Adrenal gland (tissue), 12 donors: ENCODE results near the gene FCMR. TPM values are rescaled to one million over a fixed set of nuclear protein-coding genes. Genes with fewer than 3 reads are reported as not detected.

ENCODE experiments used
- DNase-seq, 7 donors: peaks; one replicate each; pipeline ENCODE4 v3.0.0-alpha.2; 2019 to 2020
- H3K27ac ChIP-seq, 5 donors: fragments of 200-600 bp; sonication (generic) in 4 of 5; 1 replicate in 3 of 5; 2 replicates in 2 of 5; pipeline versions ENCODE4 v1.5.1 to v1.8.0; 2016 to 2020; ENCODE audit warnings: mild to moderate bottlenecking in 1 of 5
- H3K27me3 ChIP-seq: fragments of 200-600 bp; 2 replicates; pipeline ENCODE4 v1.8.0; 2021
- H3K36me3 ChIP-seq, 2 donors: fragments of 200-600 bp; replicated peaks in 1 of 2; 1 replicate in 1 of 2; 2 replicates in 1 of 2; pipeline versions ENCODE4 v1.5.1 to v1.8.0; 2018 to 2022
- H3K4me1 ChIP-seq, 2 donors: fragments of 200-600 bp; replicated peaks in 1 of 2; 1 replicate in 1 of 2; 2 replicates in 1 of 2; pipeline versions ENCODE4 v1.5.1 to v1.8.0; 2018 to 2021
- H3K4me3 ChIP-seq, 4 donors: fragments of 200-600 bp; sonication (generic) in 3 of 4; one replicate each; pipeline ENCODE4 v1.5.1; 2016 to 2018
- H3K9me3 ChIP-seq, 3 donors: fragments of 200-600 bp; sonication (generic) in 1 of 3; replicated peaks in 1 of 3; 1 replicate in 2 of 3; 2 replicates in 1 of 3; pipeline versions ENCODE4 v1.5.1 to v1.8.0; 2016 to 2021
- CTCF ChIP-seq, 6 experiments: fragments of 450-650 bp in 4 of 6; fragments of 200-600 bp in 2 of 6; sonication (generic) in 1 of 6; IDR thresholded peaks; 1 replicate in 5 of 6; 2 replicates in 1 of 6; pipeline versions ENCODE4 v1.5.1 to v1.8.0; 2016 to 2021; ENCODE audit warnings: antibody characterized with exemption in 6 of 6, mild to moderate bottlenecking in 2 of 6, moderate library complexity in 1 of 6
- POLR2A ChIP-seq, 2 donors: fragments of 450-650 bp; IDR thresholded peaks; one replicate each; pipeline ENCODE4 v1.6.1; 2017; ENCODE audit warnings: antibody characterized with exemption in 2 of 2, mild to moderate bottlenecking in 2 of 2, moderate library complexity in 1 of 2
- WGBS, 4 donors: extraction: QIAGEN DNeasy Blood & Tissue Kit in 2 of 4; methylation state at CpG; one replicate each; pipeline versions ENCODE4 v1.1.5 to v1.1.7; 2013 to 2017; 5-methylcytosine and 5-hydroxymethylcytosine counted together
- intact Hi-C, 2 donors: fragments of 100-400 bp; cut with DNase I; formaldehyde crosslinking; loops; one replicate each; pipeline versions ENCODE4 v1.14.1 to v1.15.0; 2022 to 2023
- polyA plus RNA-seq, 3 donors: library from polyadenylated mRNA; stranded (reverse); fragments of 200-250 nt in 2 of 3; fragments of 350-450 nt in 1 of 3; fragmentation: Illumina TruSeq in 1 of 3; extraction: RNeasy Lipid Tissue Mini Kit (QIAGEN cat#74804) in 1 of 3; gene quantifications; one replicate each; pipeline ENCODE4 v1.2.3, GENCODE V29; 2013 to 2014
- total RNA-seq, 9 donors: library from RNA; depleted of rRNA in 4 of 9; stranded (reverse); fragments of >200 nt in 4 of 9; fragments of 120-200 nt in 1 of 9; fragmentation: NEBNext Ultra II Directional in 1 of 9; extraction: Animal tissue kit (Norgen Biotek cat#: 25700) in 1 of 9; gene quantifications; one replicate each; pipeline versions ENCODE4 v1.1.0 to v1.2.4, GENCODE V29; 2013 to 2023
- donor health status: healthy with polysubstance abuse.
- donor health status: Bipolar disorder and iron deficiency.
- donor health status: DM: yes; HTN: yes; CAD: no.
- donor health status: DM: no; HTN: no; CAD: no.
- donor health status: DM: no; HTN: no; CAD: no.
- donor health status: DM: yes; HTN: yes; CAD: no.

FCMR gene
- total and polyA plus RNA-seq, 12 donors: 0.27 to 3.0 (median 1.2) TPM; not detected in 1

- Histone ChIP-seq H3K36me3 (no peaks in the 10 kb centered on the region), H3K4me3 (no peak overlapping the region), H3K27me3 (no peaks in the 10 kb centered on the region), H3K9me3 (no peaks in the 10 kb centered on the region), H3K4me1 (no peaks in the 10 kb centered on the region), H3K27ac (no peak overlapping the region)
- intact Hi-C loops: no loop called here
- DNase-seq: no peak
- TF ChIP-seq POLR2A (IDR thresholded peaks at IDR 0.05) (no peak), CTCF (IDR thresholded peaks at IDR 0.05) (no peak)
- 71 to 87% (median 74%) methylated on average over 4 of the region's 4 CpGs for whole genome bisulfite sequencing, 4 donors
Observed at GRCh38 chr1:206860165-206860564, 61.6 kb downstream of the FCMR start.

- Histone ChIP-seq H3K36me3 (no peaks in the 10 kb centered on the region), H3K4me1 (no peaks in the 10 kb centered on the region), H3K27me3 (no peaks in the 10 kb centered on the region), H3K4me3 (no peak overlapping the region), H3K27ac (no peak overlapping the region), H3K9me3 (no peaks in the 10 kb centered on the region)
- 52 to 69% (median 58%) methylated on average over 4 to 5 of the region's 5 CpGs for WGBS, 4 donors
- intact Hi-C loops: no loop called here
- TF ChIP-seq POLR2A (IDR thresholded peaks at IDR 0.05): no peak
- no peak for TF ChIP-seq CTCF (IDR thresholded peaks at IDR 0.05)
- DNase-seq: peak in 1 of 7 donors; percentile 32
Observed at GRCh38 chr1:206859082-206859521, 62.6 kb downstream of the FCMR start.

GRCh38 chr1:206856674-206857464, 64.9 kb downstream of the FCMR start:
- intact Hi-C loops: no loop called here
- no peak for DNase-seq
- no peaks in the 10 kb centered on the region for H3K27me3 ChIP-seq
- no peak overlapping the region for H3K27ac ChIP-seq
- peaks cover 0 to 6% (median 0%) of the 10 kb centered on the region in 3 donors for H3K9me3 ChIP-seq
- H3K4me1 ChIP-seq: no peaks in the 10 kb centered on the region
- 72 to 85% (median 78%) methylated on average over 5 of the region's 5 CpGs for WGBS, 4 donors
- no peak for TF ChIP-seq CTCF (IDR thresholded peaks at IDR 0.05)
- no peak for TF ChIP-seq POLR2A (IDR thresholded peaks at IDR 0.05)
- no peaks in the 10 kb centered on the region for H3K36me3 ChIP-seq
- no peak overlapping the region for H3K4me3 ChIP-seq

GRCh38 chr1:206855859-206856258, 65.9 kb downstream of the FCMR start:
- WGBS, 4 donors: 66 to 83% (median 73%) methylated on average over 2 of the region's 2 CpGs
- H3K27me3 ChIP-seq: no peaks in the 10 kb centered on the region
- H3K27ac ChIP-seq: no peak overlapping the region
- TF ChIP-seq CTCF (IDR thresholded peaks at IDR 0.05) (no peak), POLR2A (IDR thresholded peaks at IDR 0.05) (no peak)
- DNase-seq: no peak
- intact Hi-C loops: no loop called here
- no peaks in the 10 kb centered on the region for H3K36me3 ChIP-seq
- peaks cover 0 to 6% (median 0%) of the 10 kb centered on the region in 3 donors for H3K9me3 ChIP-seq
- H3K4me1 ChIP-seq: no peaks in the 10 kb centered on the region
- H3K4me3 ChIP-seq: no peak overlapping the region
